Suprapubic skin (tissue), 4 donors: ENCODE data around the gene DPP9. TPM values are rescaled to one million over a fixed set of nuclear protein-coding genes. Genes with fewer than 3 reads are reported as not detected.

Experiments used
- DNase-seq, 2 donors: peaks; one replicate each; pipeline ENCODE4 v3.0.0-alpha.2; 2019; ENCODE audit warnings: low spot score in 2 of 2
- H3K27ac ChIP-seq: fragments of 200-600 bp; sonication (generic); one replicate; pipeline ENCODE4 v1.5.1; 2019
- H3K27me3 ChIP-seq: fragments of 200-600 bp; sonication (generic); one replicate; pipeline ENCODE4 v1.5.1; 2019
- H3K36me3 ChIP-seq: fragments of 200-600 bp; sonication (generic); one replicate; pipeline ENCODE4 v1.5.1; 2019
- H3K4me1 ChIP-seq: fragments of 200-600 bp; sonication (generic); one replicate; pipeline ENCODE4 v1.5.1; 2019
- H3K4me3 ChIP-seq: fragments of 200-600 bp; sonication (generic); one replicate; pipeline ENCODE4 v1.5.1; 2019; ENCODE audit warnings: mild to moderate bottlenecking
- H3K9me3 ChIP-seq: fragments of 200-600 bp; sonication (generic); one replicate; pipeline ENCODE4 v1.5.1; 2019
- CTCF ChIP-seq, 2 donors: fragments of 200-600 bp in 1 of 2; fragments of 450-650 bp in 1 of 2; sonication (generic) in 1 of 2; IDR thresholded peaks; one replicate each; pipeline ENCODE4 v1.5.1; 2016 to 2019; ENCODE audit warnings: antibody characterized with exemption in 2 of 2, mild to moderate bottlenecking in 1 of 2, moderate library complexity in 1 of 2
- EP300 ChIP-seq: sonication (generic); formaldehyde crosslinking; IDR thresholded peaks from one replicate; pipeline ENCODE4 v1.6.1; 2017; ENCODE audit warnings: antibody characterized with exemption
- POLR2A ChIP-seq, 2 donors: fragments of 450-650 bp; IDR thresholded peaks; one replicate each; pipeline ENCODE4 v1.6.1; 2017; ENCODE audit warnings: antibody characterized with exemption in 2 of 2, mild to moderate bottlenecking in 2 of 2, moderate library complexity in 2 of 2
- POLR2AphosphoS5 ChIP-seq, 3 donors: sonication (generic); formaldehyde crosslinking; IDR thresholded peaks; one replicate each; pipeline ENCODE4 v1.6.1; 2017; ENCODE audit warnings: antibody characterized with exemption in 3 of 3
- WGBS: methylation state at CpG from one replicate; pipeline ENCODE4 v1.1.5; 2018; 5-methylcytosine and 5-hydroxymethylcytosine counted together
- total RNA-seq, 4 donors: library from RNA; depleted of rRNA; stranded (reverse); fragments of >200 nt; gene quantifications; one replicate each; pipeline ENCODE4 v1.1.0, GENCODE V29; 2016

Gene DPP9
- total RNA-seq, result 100 to 1,000 TPM in 2 of 4 donors, 10 to 100 TPM in 2; 51.2 to 126 (median 84.1) TPM

- no peaks in the 10 kb centered on the region for H3K9me3 ChIP-seq
- H3K27me3 ChIP-seq, result no peaks in the 10 kb centered on the region
- H3K36me3 ChIP-seq, result peaks cover 23% of the 10 kb centered on the region
- H3K27ac ChIP-seq, result peak within 1 kb of the TSS; percentile 95
- peak; percentile 98 to 99 for DNase-seq
- WGBS, result 2% methylated on average over 45 of the region's 79 CpGs
- peaks cover 29% of the 10 kb centered on the region for H3K4me1 ChIP-seq
- peak; percentile 91 to 99 (median 94) for TF ChIP-seq POLR2AphosphoS5 (IDR thresholded peaks at IDR 0.05)
- no peak for TF ChIP-seq EP300
- peak; percentile 1 to 30 for TF ChIP-seq CTCF (IDR thresholded peaks at IDR 0.05)
- peak in 1 of 2 donors; percentile 35 for TF ChIP-seq POLR2A (IDR thresholded peaks at IDR 0.05)
- H3K4me3 ChIP-seq, result peak within 1 kb of the TSS; percentile 93
Measured at GRCh38 chr19:4723595-4724514, at the start of gene DPP9. TSS of gene DPP9 (minus strand) at chr19:4723842. CDS start at chr19:4719906, 3,936 bp downstream.

GRCh38 chr19:4773047-4773640 lies 49.5 kb upstream of the DPP9 start:
- no peaks in the 10 kb centered on the region for H3K9me3 ChIP-seq
- WGBS, result 64% methylated on average over 9 of the region's 9 CpGs
- H3K27ac ChIP-seq, result no peak overlapping the region
- peaks cover 14% of the 10 kb centered on the region for H3K27me3 ChIP-seq
- no peak overlapping the region for H3K4me3 ChIP-seq
- H3K4me1 ChIP-seq, result no peaks in the 10 kb centered on the region
- no peak for TF ChIP-seq POLR2AphosphoS5 (IDR thresholded peaks at IDR 0.05)
- no peak for TF ChIP-seq CTCF (IDR thresholded peaks at IDR 0.05)
- TF ChIP-seq EP300, result no peak
- no peak for TF ChIP-seq POLR2A (IDR thresholded peaks at IDR 0.05)
- H3K36me3 ChIP-seq, result no peaks in the 10 kb centered on the region
- no peak for DNase-seq

GRCh38 chr19:4772566-4772965 lies 48.9 kb upstream of the DPP9 start:
- DNase-seq, result no peak
- no peaks in the 10 kb centered on the region for H3K9me3 ChIP-seq
- no peak overlapping the region for H3K27ac ChIP-seq
- WGBS, result 62% methylated on average over 2 of the region's 2 CpGs
- H3K27me3 ChIP-seq, result peaks cover 14% of the 10 kb centered on the region
- no peak for TF ChIP-seq CTCF (IDR thresholded peaks at IDR 0.05)
- TF ChIP-seq POLR2A (IDR thresholded peaks at IDR 0.05), result no peak
- no peak for TF ChIP-seq EP300
- no peak for TF ChIP-seq POLR2AphosphoS5 (IDR thresholded peaks at IDR 0.05)
- no peaks in the 10 kb centered on the region for H3K36me3 ChIP-seq
- no peaks in the 10 kb centered on the region for H3K4me1 ChIP-seq
- no peak overlapping the region for H3K4me3 ChIP-seq

DNA sequence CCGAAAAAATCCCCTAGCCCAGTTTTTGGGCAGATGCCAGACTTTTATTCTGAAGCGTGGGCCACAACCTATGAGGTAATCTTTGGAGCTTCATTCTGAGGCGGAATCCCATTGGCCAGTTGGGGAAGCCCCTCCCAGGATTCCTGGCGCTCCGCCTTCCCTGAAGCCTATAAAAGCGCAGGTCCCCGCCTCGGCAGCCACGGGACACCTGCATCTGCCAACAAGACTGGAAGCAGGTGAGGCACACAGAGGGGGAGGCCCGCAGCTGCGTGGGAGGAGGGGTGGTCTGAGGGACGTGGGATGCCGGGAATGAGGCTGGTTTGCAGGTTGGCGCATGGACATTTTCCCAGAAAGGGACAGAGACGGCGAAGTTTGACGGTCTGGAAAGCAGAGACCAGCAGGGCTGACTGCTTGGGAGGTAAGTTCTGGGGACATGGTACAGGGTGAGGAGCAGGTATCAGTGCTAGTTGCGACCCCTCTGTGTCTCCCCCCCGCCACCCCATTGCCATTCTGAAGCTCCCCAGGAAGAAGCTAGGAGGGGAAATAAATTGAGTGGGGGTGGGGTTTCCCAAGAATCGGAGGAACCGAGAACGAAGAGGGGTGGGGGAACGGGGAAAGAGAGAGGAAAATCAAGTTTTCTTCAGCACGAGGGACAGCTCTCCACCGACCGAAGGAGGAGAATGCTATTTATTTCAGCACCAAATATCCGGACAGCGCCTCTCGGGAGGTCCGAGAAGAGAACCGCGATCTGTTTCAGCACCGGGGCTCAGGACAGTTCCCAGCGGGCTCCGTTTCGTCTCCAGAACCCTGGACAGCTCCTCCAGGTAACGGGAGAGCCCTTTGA lies 45.5 kb upstream of the DPP9 start:
- H3K27ac ChIP-seq, result no peak overlapping the region
- TF ChIP-seq EP300, result no peak
- peak in 2 of 3 donors; percentile 29 to 97 for TF ChIP-seq POLR2AphosphoS5 (IDR thresholded peaks at IDR 0.05)
- WGBS, result 7% methylated on average over 35 of the region's 37 CpGs
- no peaks in the 10 kb centered on the region for H3K4me1 ChIP-seq
- no peaks in the 10 kb centered on the region for H3K9me3 ChIP-seq
- DNase-seq, result peak; percentile 85 to 86
- peaks cover 7% of the 10 kb centered on the region for H3K27me3 ChIP-seq
- no peak overlapping the region for H3K4me3 ChIP-seq
- no peaks in the 10 kb centered on the region for H3K36me3 ChIP-seq

GRCh38 chr19:4764393-4764660 lies 40.7 kb upstream of the DPP9 start:
- H3K4me3 ChIP-seq, result no peak overlapping the region
- peaks cover 35% of the 10 kb centered on the region for H3K27me3 ChIP-seq
- peaks cover 11% of the 10 kb centered on the region for H3K4me1 ChIP-seq
- WGBS, result 70% methylated on average over 5 of the region's 5 CpGs
- no peak for DNase-seq
- no peak overlapping the region for H3K27ac ChIP-seq
- H3K9me3 ChIP-seq, result no peaks in the 10 kb centered on the region
- TF ChIP-seq CTCF (IDR thresholded peaks at IDR 0.05) (no peak), POLR2AphosphoS5 (IDR thresholded peaks at IDR 0.05) (no peak), POLR2A (IDR thresholded peaks at IDR 0.05) (no peak), EP300 (no peak)
- H3K36me3 ChIP-seq, result no peaks in the 10 kb centered on the region
